Ovary (tissue), 3 donors: ENCODE results near the gene WDR90.

Experiments
- CTCF ChIP-seq, 3 donors: fragments of 450-650 bp in 2 of 3; fragments of 200-600 bp in 1 of 3; IDR thresholded peaks; one replicate each; pipeline versions ENCODE4 v1.5.1 to v1.8.0; 2016 to 2022; ENCODE audit warnings: antibody characterized with exemption in 3 of 3, mild to moderate bottlenecking in 1 of 3
- POLR2A ChIP-seq: fragments of 450-650 bp; IDR thresholded peaks from one replicate; pipeline ENCODE4 v1.6.1; 2017; ENCODE audit warnings: antibody characterized with exemption, mild to moderate bottlenecking, moderate library complexity
- donor health status: DM: no; HTN: no; CAD: no.

- TF ChIP-seq CTCF (IDR thresholded peaks at IDR 0.05): no peak
- no peak for TF ChIP-seq POLR2A
Observed at GRCh38 chr16:704047-704446, 54.9 kb downstream of the WDR90 start.
